Fibroblast of skin of left quadriceps (primary cell): Measurements from ENCODE around the gene NT5DC3.

Experiments
- DNase-seq, 2 experiments: peaks; one replicate each; pipeline ENCODE4 v3.0.0-alpha.2; 2013; ENCODE audit warnings: low read depth in 2 of 2

The NT5DC3 gene

DNA sequence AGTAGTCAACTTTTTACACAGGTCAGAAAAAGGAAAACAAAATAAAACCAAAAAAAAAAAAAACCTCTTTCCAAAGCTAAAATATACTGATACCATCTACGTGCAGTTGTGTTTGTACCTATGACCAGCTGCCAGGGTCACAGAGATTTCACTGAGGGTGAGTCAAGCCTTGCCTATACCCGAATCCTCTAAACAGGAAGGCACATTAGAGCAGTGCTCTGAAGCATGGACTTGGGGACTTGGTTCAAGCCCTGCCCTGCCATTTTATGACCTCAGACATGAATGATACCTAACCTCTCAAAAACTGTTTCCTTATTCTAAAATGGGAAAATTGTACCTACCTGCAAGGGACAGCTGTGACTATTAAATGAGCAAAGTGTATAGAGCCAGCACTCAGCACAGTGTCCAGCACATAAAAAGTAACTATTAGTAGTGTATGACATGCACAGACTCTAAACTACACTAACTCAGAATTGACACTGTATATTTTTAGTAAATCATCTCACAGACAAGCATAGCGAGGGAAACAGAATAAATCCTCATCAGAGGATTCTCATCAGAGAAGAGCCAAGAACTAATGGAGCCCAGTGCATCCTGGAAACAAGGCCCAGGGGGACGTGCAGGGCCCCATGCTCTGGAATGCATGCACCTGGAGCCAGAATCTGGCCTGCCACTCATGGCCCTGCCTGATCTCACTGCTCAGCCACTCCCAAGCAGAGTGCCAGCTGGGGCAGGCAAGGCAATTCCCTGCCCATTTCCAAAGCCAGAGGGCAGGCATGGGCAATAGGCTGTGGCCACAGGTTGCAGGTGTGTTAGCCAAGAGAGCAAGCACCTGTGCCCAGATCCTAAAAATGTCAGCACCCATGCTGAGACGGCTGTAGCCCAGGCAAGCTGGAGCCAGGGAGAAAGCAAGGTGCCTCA, 57.0 kb downstream of the NT5DC3 start:
- no peak for DNase-seq

DNA sequence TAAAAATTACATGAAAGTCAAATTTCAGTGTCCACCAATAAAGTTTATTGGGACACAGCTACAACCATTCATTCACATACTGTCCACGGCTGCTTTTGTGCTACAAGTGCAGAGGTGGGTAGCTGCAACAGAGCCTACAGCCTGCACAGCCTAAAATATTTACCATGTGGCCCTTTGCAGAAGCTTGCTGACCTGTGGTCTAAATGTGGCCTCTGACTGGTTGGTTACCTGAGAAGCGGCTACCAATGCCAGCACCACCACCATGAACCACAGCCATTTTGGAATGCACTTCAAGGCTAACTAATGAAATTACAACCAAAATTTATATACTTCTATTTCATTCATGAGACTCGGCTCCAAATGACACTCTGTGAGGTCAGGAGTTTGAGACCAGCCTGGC, 58.6 kb downstream of the NT5DC3 start:
- no peak for DNase-seq

DNA sequence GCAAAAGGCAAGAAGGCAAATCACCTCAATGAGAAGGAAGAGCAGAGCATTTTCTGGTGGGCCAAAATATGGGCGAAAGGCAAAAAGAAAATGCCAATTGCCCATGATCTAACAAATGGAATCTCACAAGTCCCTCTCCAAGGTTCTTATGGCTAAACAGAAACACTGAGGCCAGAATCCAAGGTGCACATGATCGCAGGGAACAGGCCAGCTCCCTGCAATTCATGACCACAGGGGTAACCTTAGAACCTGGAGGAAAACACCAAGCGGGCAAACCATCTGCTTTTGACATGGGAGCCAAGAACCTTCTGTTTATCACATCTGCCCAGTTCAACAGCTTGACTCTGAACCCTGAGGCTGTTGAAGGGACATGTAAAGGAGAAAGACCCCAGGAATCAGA, 60.0 kb downstream of the NT5DC3 start:
- no peak for DNase-seq

DNA sequence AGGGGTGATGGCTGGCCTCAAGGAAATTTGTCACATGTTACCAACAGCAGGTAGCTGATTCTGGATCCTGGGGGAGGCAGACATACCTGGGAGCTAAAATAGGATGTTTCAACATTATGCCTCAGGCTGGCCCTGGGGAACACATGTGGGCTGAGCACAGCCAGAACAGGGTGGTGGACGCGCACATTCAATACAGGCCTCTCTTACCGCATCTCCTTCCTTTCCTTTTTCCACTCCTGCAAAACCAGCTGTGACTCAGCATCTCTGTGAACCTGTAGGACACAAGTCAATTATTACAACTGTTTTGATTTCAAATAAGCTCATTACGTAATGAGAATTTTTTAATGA, 61.0 kb downstream of the NT5DC3 start:
- DNase-seq = no peak

DNA sequence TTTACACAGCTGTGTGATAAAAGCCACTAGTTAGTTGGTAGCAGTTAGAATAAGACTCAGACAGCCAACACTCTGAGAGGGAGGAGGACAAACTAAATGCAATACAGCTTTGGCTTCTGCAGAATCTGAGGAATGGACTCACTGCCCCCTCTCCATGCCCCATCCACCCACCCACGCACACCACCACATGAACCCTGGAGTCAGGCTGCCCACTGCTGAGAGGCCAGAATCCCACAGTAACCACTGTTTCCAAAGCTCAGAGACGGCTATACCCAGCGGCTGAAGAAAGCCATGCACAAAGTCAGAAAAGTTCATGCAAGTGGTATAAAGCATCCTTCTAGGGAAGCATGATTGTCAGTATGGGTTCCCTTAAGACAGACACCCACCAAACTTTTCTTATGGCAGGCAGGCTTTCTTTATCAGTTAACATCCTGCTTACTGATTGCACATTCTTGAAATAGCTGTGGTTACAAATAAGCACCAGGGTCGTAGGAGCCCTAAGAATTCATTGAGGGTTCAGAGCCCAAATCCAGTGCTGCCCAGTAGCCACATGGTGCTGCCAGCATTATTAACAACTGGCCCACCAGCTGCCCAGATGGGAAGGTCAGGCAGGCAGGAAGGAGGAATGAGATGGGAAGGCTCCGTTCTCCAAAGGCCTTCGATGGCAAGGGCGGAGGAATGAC, 61.5 kb downstream of the NT5DC3 start:
- no peak for DNase-seq

DNA sequence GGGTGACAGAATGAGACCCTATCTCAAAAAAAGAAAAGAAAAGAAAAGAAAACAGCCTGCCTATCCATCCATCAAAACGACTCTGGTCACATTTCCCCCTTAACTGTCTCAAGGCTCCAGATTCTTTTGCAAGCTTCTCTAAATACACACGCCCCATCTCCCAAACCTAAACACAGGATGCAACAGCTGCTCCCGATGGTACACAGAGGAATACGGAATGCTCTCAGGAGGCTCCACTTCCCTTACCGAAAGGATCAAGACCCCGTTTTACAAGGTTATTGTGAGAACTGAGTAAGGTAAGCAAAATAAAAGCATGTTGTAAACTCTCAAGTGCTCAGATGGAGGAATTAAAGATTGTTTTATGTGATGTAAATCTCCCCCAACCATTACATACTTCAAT, 62.3 kb downstream of the NT5DC3 start:
- no peak for DNase-seq

DNA sequence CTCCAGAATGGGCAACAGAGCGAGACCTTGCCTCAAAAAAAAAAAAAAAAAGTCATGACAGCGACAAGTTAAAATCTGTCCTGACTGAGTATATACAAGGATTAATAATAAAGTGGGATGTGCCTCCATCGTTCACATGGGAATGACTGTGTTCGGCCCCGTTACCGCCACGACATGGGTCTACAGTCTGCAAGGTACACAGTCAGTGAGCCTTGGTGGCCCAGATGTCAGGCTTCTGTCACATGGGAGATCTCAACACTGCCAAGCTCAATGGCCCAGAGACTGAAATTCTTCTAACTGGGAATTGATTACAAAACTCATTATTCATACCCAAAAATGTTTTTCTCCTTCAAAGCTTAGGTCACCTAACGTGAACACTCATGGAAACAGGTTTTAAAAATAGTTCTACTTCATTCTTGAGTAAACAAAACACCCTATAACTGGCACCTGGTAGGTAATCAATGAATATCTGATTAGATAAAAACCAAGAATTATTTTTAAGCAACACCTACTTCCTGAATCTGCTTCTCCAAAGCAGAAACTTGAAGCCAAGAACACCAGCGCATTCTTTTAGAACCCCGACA, 66.0 kb downstream of the NT5DC3 start:
- no peak for DNase-seq

DNA sequence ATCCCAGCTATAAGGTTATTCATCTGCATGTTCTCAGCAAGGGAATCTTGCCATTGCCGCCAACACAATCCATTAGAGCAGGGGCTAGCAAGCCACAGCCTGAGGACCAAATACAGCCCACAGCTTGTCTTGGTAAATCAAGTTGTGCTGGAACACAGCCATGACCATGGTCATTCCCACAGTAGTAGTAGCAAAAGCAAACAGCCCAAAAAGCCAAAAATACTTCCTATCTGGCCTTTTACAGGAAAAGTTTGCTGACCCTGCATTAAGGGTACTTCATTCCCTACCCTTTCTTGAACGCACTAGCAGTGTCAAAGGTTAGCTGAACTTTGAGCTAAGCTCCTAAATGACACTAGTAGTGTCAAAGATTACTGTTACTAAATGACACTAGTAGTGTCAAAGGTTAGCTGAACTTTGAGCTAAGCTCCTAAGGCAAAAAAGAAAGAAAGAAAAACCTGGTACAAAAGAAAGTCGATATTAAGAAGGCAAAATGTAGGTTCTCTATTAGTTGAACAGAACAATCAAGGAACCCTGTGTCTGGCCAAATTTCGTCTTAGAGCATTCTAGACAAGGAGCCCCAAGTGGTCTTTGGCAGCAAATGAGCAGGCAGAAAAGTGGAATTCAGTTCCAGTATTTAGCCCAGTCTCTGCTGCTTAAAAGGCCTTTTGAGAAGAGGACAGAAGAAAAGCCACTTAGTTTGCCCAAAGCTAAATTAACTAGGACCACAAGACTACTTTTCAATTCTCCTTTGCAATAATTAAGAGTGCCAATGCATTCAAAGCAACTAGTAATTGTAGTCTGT, 67.7 kb downstream of the NT5DC3 start:
- DNase-seq = no peak

DNA sequence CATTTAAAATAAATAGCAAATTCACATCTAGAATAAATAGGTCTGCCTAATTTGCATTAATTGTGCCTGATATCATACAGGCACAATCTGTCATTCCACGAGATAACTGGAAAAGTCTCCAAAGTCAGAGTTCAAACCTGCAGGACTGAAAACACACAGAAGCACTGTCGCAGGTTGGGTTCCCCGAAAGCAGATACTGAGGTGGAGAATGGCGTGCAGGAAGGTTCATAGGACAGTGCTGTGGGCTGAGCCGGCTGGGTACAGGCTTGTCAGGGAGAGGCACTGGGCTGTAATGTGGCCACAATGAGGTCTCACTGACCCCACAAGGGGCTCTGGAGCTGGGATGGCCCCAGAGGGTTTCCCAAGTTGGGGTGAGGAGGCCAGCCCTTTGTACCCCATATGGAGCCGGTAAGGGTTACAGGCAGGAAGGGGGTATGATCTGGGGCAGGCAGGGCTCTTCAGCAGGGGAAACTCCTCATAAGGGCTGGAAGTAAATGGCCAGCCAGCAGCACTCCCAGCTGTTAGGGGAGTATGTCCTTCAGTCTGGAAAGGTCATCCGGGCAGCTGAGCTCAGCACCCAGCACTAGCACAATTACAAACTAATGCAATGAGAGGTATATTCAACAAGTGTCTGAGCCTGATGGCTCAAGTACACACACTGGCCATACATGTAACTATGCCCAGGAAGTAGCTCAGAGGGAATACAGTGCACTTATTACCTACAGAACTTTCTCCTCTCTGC, 68.5 kb downstream of the NT5DC3 start:
- no peak for DNase-seq

DNA sequence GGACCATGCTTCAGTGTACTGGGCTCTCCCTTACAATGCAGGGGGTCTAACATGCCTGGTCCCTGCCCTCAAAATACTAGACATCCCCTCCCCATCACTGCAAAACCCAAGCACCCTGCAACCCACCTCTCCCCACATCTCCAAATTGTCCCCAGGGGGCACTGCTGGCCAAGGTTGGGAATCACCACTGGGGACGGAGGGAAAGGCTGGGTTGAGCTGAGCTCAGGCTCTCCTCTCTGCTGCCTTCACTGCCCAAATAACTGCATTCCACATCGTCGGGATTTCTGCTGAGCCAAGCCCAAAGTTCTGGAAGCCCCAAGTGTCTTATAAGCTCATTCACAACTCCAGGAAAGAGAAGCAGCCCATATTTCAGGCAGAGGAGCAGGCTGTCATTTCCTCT, 69.6 kb downstream of the NT5DC3 start:
- DNase-seq = peak in 1 of 2 experiments; percentile 6

DNA sequence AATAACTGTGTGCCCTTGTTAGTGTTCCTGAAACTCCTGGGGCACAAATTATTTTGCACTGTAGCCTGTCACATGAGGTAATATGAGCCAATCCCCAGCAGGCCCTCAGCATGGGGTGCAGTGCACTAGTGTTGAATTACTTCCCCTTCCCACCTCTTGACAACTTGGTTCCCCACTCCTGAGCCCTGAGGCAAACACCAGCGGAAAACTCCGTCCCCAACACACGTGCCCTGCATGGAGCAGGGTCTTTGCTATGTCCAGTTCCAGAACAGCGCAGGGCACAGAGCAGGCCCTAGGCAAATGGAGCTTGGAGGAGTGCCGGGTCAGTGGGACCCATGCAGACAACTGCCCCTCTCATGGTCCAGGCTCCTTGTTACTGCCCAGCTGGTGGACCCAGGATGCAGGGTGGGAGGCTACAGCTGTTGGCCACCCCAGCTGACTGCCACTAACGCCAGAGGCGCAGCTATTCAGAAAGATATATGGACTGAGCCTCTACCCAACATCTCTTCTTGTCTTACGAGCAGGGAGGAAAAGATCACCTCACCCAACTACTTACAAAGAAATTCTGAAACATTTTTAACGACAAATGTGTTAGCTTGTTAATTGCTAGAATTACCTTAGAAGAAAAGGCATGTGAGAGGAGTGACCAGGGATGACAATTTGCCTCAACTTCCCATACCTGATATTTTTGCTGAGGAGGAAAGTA, 71.6 kb downstream of the NT5DC3 start:
- no peak for DNase-seq

DNA sequence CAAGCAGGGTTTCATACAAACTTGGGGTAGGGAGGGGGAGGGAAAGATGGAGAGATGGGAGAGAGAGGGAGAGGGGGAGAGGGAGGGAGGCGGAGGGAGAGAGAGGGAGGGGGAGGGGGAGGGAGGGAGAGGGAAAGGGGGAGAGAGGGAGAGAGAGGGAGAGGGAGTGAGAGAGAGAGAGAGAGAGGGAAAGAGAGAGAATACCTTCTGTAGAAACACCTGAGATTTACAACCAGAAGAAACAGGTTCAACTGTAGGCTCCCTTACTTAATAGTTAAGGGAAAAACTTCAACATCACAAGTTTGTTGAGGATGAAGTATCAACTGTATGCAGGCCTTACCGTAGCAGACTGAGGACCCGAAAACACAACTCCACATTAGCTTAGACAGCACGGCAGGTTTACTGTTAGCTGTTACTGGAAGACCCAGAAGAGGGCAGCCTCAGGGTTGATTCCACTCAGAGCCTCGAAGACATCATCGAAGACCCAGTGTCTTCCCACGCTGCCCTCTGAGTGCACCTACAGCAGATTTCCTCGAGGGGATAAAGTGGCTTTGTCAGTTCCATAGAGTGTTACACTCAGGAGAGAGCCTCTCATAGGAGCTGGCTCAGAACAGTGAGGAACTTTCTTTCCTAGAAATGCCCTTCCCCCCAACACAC, 72.4 kb downstream of the NT5DC3 start:
- DNase-seq = no peak

DNA sequence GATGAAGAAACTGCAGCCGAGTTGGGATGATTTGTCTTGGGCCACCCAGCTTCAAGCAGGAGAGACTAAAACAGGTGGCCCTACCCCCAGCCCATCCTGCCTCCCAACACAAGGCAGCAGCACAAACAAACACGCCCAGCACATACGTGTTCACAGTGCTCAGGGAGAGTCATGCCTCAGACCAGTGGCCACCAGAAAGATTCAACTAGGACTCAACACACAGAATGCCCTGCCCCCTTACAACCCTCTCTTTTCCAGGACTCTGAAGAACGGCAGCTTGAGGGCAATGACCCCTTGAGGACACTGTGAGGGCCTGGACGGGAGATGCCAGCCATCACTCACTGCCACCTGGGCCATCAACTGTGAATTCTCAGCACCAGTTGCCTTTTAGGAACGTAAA, 75.0 kb downstream of the NT5DC3 start:
- no peak for DNase-seq

DNA sequence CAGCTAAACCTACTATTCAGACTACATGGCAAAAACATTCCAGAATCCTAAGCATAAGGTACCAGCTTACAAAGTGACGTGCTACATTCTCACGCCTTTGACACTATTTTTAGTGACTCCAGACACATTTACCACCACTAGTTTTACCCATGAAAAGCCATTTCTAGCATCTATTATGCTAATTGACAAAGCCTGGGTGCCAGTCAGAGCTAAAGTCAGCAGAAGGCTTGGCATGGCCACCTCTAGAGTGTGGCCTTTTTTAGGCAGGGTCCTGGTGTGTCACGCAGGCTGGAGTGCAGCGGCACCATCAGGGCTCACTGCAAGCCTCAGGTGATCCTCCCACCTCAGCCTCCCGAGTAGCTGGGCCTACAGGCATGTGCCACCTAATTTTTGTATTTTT, 75.7 kb downstream of the NT5DC3 start:
- no peak for DNase-seq

DNA sequence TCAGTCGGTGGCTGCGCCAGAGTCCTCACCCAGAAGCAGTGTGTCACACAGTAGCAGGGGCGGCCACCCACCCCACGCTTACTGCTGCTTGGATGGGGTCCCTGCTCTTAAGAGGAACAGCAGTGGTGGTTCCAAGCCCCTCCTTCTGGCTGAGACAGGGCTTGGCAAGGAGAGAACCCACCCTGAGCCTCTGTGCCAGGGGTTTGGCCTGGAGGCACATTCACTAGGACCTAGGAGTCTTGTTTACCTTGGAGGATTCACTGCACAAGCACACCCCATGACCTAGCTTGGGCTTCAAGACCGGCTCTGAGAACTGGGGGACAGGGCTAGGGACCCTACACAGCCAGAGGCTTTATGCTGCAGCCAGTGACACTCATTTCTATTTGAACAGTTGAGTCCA, 78.6 kb downstream of the NT5DC3 start:
- DNase-seq = no peak

DNA sequence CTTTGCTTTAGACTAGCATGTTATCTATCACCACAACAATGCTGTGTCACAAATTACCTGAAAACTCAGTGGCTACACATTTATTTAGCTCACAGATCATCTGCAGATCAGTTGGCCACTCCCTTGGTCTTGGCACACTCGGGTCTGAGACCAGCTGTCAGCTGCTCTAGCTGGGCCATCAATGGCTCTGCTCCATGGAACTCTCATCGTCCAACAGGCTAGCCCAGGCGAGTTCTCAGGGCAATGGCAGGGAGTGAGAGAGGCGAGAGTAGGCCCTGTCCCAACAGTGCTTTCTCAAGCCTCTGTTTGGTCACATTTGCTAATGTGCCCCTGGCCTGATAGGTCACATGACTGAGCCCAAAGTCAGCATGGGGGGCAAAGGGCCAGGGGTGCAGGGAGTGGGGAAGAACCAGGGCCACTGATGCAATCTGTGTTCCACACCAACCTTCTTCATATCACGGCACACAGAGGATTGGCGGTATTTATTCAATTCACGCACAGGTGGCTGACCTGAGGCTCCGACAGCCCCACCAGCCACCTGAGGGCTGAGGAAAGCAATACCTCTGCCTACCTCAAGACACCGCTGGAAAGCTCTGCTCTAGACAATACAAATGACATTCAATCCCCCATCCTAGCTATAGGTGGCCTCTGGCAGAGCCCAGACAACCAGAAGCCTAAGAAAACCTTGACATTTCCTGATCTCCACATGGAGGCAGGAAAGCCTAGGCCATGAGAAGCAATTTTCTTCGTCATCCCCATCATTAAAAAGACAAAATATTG, 82.5 kb downstream of the NT5DC3 start:
- no peak for DNase-seq

DNA sequence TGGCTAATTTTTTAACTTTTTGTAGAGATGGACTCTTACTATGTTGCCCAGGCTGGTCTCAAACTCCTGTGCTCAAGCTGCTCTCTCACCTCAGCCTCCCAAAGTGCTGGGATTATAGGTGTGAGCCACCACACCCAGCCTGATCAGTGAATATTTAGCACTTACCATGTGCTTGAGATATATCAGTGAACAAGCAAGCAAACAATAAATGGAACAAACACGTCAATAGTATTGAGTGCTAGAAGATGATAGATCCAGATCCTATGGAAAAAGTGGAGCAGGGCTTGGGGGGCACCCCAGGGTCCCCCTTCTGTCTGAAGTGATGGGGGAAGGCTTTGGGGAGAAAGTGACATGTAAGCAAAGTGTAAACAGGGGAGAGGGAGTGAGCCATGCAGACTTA, 83.8 kb downstream of the NT5DC3 start:
- DNase-seq = no peak

DNA sequence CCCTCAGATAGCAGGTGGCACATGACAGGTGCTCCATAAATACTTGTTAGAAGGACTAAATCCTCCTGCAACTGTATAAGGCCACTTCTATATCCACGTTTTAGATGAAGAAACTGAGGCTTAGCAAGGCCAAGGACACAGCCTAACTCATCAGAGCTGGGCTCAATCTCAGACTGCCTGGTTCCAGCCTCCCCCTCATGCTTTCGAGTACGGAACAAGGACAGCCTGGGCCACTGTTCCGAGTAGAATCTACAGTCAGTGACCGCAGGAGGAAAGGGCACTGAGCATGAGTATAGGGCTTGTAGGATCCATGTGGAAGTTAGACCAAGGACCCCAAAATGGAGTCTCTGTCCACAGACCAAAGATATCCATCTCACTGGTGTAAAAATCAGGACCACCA, 84.6 kb downstream of the NT5DC3 start:
- DNase-seq = no peak

DNA sequence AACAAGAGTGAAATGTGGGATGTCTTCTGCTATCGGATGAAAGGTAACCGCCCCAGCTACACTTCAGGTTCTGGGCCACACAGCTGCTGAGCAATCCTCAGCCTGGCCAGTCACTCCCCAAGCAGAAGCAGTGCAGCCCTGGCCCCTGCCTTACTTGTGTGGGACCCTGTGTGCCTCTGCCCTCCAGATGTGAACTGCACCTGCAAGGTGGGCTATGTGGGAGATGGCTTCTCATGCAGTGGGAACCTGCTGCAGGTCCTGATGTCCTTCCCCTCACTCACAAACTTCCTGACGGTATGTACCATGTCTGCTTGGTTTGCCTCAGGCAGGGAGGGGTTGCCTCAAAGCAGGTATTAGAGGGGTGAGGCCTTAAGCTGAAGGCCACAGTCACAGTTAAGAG, 85.6 kb downstream of the NT5DC3 start:
- DNase-seq = no peak

DNA sequence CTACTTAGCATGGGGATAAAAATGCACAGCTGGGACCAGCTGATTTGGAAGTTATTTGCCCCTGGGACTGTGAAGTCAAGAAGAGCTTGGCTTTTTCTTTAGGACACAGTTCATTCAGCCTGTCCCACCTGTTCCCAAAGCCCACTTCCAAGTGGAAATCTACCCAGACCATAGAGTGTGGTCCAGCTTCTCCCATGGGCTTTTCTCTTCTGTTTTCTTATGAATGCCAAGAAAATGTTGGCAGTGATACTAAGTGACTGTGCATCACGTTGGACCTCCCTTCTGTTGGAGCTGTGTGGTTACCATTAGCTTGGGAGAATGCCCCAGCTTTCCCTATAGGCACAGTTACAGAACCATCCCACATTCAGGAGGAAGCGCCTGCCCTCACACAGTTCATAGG, 89.4 kb downstream of the NT5DC3 start:
- no peak for DNase-seq
